H9 (cell line): Measurements from ENCODE around the gene TSFM. TPM values are rescaled to one million over a fixed set of nuclear protein-coding genes. Genes with fewer than 3 reads are reported as not detected.

Experiments
- DNase-seq: peaks from one replicate; pipeline ENCODE4 v3.0.0-alpha.2; 2017
- H2AFZ ChIP-seq: one replicate; pipeline ENCODE4 v1.6.1; 2013; ENCODE audit warnings: mild to moderate bottlenecking, low read length, control low read depth, moderate library complexity
- H2AK5ac ChIP-seq: 2 replicates; pipeline ENCODE4 v1.6.1; 2013; ENCODE audit warnings: low read length, control low read depth, mixed read lengths; ENCODE audit not compliant: insufficient read length
- H2BK120ac ChIP-seq: one replicate; pipeline ENCODE4 v1.6.1; 2013; ENCODE audit warnings: low read depth, mild to moderate bottlenecking, low read length, control low read depth, inconsistent platforms; ENCODE audit not compliant: poor library complexity, severe bottlenecking
- H2BK12ac ChIP-seq: 2 replicates; pipeline ENCODE4 v1.6.1; 2013; ENCODE audit warnings: low read length, control low read depth, mixed read lengths, low read depth; ENCODE audit not compliant: insufficient read length
- H2BK15ac ChIP-seq: 2 replicates; pipeline ENCODE4 v1.6.1; 2013; ENCODE audit warnings: low read depth, low read length, control low read depth
- H2BK20ac ChIP-seq: one replicate; pipeline ENCODE4 v1.6.1; 2013; ENCODE audit warnings: low read depth, mild to moderate bottlenecking, low read length, control low read depth, inconsistent platforms; ENCODE audit not compliant: poor library complexity, severe bottlenecking
- H2BK5ac ChIP-seq: 2 replicates; pipeline ENCODE4 v1.6.1; 2013; ENCODE audit warnings: low read length, control low read depth, mixed read lengths; ENCODE audit not compliant: insufficient read length
- H3K14ac ChIP-seq: 2 replicates; pipeline ENCODE4 v1.6.1; 2013; ENCODE audit warnings: low read length, control low read depth; ENCODE audit not compliant: insufficient read depth
- H3K18ac ChIP-seq: 2 replicates; pipeline ENCODE4 v1.6.1; 2013; ENCODE audit warnings: low read depth, mild to moderate bottlenecking, mixed read lengths, low read length, control low read depth; ENCODE audit not compliant: insufficient read length
- H3K23ac ChIP-seq: 2 replicates; pipeline ENCODE4 v1.6.1; 2013; ENCODE audit warnings: low read length, control low read depth, mixed read lengths, low read depth; ENCODE audit not compliant: insufficient read length
- H3K23me2 ChIP-seq: 2 replicates; pipeline ENCODE4 v1.6.1; 2013; ENCODE audit warnings: low read depth, mild to moderate bottlenecking, mixed read lengths, low read length, control low read depth; ENCODE audit not compliant: insufficient read length, poor library complexity, severe bottlenecking
- H3K27ac ChIP-seq: 2 replicates; pipeline ENCODE4 v1.5.1; 2013; ENCODE audit warnings: low read length, control low read depth, mixed read lengths, low read depth; ENCODE audit not compliant: insufficient read length
- H3K27me3 ChIP-seq: 2 replicates; pipeline ENCODE4 v1.6.1; 2013; ENCODE audit warnings: low read length, control low read depth, inconsistent platforms; ENCODE audit not compliant: insufficient read depth
- H3K4ac ChIP-seq: 2 replicates; pipeline ENCODE4 v1.6.1; 2013; ENCODE audit warnings: low read depth, mild to moderate bottlenecking, control low read depth, inconsistent platforms, low read length, moderate library complexity
- H3K4me1 ChIP-seq: 2 replicates; pipeline ENCODE4 v1.6.1; 2013; ENCODE audit warnings: low read length, control low read depth, inconsistent platforms; ENCODE audit not compliant: insufficient read depth
- H3K4me2 ChIP-seq: 2 replicates; pipeline ENCODE4 v1.6.1; 2013; ENCODE audit warnings: low read length, control low read depth, mixed read lengths; ENCODE audit not compliant: insufficient read length, insufficient read depth
- H3K56ac ChIP-seq: 2 replicates; pipeline ENCODE4 v1.6.1; 2013; ENCODE audit warnings: low read depth, mild to moderate bottlenecking, mixed read lengths, low read length, control low read depth; ENCODE audit not compliant: insufficient read length
- H3K79me1 ChIP-seq: 2 replicates; pipeline ENCODE4 v1.6.1; 2013; ENCODE audit warnings: low read depth, mild to moderate bottlenecking, moderate library complexity, low read length, control low read depth, inconsistent platforms; ENCODE audit not compliant: insufficient read depth, poor library complexity, severe bottlenecking
- H3K79me2 ChIP-seq: 2 replicates; pipeline ENCODE4 v1.6.1; 2013; ENCODE audit warnings: low read length, control low read depth, inconsistent platforms; ENCODE audit not compliant: insufficient read depth
- H3K9ac ChIP-seq: 2 replicates; pipeline ENCODE4 v1.6.1; 2013; ENCODE audit warnings: low read length, control low read depth, mixed read lengths; ENCODE audit not compliant: insufficient read length; ENCODE audit errors: extremely low read depth
- H3K9me3 ChIP-seq: one replicate; pipeline ENCODE4 v1.6.1; 2013; ENCODE audit warnings: low read depth, low read length, inconsistent platforms; ENCODE audit not compliant: control insufficient read depth
- H3T11ph ChIP-seq: one replicate; pipeline ENCODE4 v1.6.1; 2013; ENCODE audit warnings: mild to moderate bottlenecking, low read length, control low read depth, inconsistent platforms
- H4K20me1 ChIP-seq: one replicate; pipeline ENCODE4 v1.6.1; 2013; ENCODE audit not compliant: control insufficient read depth, insufficient read length, insufficient read depth
- H4K5ac ChIP-seq: 2 replicates; pipeline ENCODE4 v1.6.1; 2013; ENCODE audit warnings: low read depth, mild to moderate bottlenecking, mixed read lengths, low read length, control low read depth; ENCODE audit not compliant: insufficient read length
- H4K8ac ChIP-seq: replicated peaks from 2 replicates; pipeline ENCODE4 v1.6.1; 2013; ENCODE audit warnings: low read length, control low read depth, mixed read lengths, low read depth; ENCODE audit not compliant: insufficient read length
- H4K91ac ChIP-seq: 2 replicates; pipeline ENCODE4 v1.6.1; 2013; ENCODE audit warnings: low read depth, mild to moderate bottlenecking, moderate library complexity, mixed read lengths, low read length, control low read depth; ENCODE audit not compliant: insufficient read length
- H3K27ac Mint-ChIP-seq, 3 experiments: 2 replicates in 2 of 3; 3 replicates in 1 of 3; pipeline ENCODE4 v1.8.0; 2020 to 2021; ENCODE audit warnings: mixed read lengths in 3 of 3, mild to moderate bottlenecking in 1 of 3, moderate library complexity in 1 of 3
- H3K27me3 Mint-ChIP-seq: 2 replicates; pipeline ENCODE4 v1.8.0; 2021; ENCODE audit warnings: low read depth, mild to moderate bottlenecking, moderate library complexity, mixed read lengths
- H3K36me3 Mint-ChIP-seq, 3 experiments: 2 replicates in 2 of 3; 3 replicates in 1 of 3; pipeline ENCODE4 v1.8.0; 2020 to 2021; ENCODE audit warnings: low read depth in 3 of 3, mixed read lengths in 3 of 3; ENCODE audit not compliant: insufficient read depth in 1 of 3
- H3K4me1 Mint-ChIP-seq, 2 experiments: 2 replicates each; pipeline ENCODE4 v1.8.0; 2020; ENCODE audit warnings: mixed read lengths in 2 of 2
- H3K4me3 Mint-ChIP-seq, 2 experiments: 2 replicates in 1 of 2; 3 replicates in 1 of 2; pipeline ENCODE4 v1.8.0; 2020 to 2021; ENCODE audit warnings: mild to moderate bottlenecking in 2 of 2, mixed read lengths in 2 of 2, moderate library complexity in 1 of 2
- H3K9me3 Mint-ChIP-seq, 2 experiments: 2 replicates in 1 of 2; 3 replicates in 1 of 2; pipeline ENCODE4 v1.8.0; 2020; ENCODE audit warnings: mild to moderate bottlenecking in 2 of 2, mixed read lengths in 2 of 2, moderate library complexity in 1 of 2
- CTCF ChIP-seq: fragments of 200-600 bp; sonication (generic); conservative IDR thresholded peaks from 3 replicates; pipeline ENCODE4 v1.8.0; 2021; ENCODE audit warnings: antibody characterized with exemption, mild to moderate bottlenecking
- WGBS: extraction: QIAGEN DNeasy Blood & Tissue Kit; methylation state at CpG from one replicate; pipeline ENCODE4 v1.1.7; 2013; ENCODE audit warnings: missing lambda C conversion rate, low lambda C conversion rate, mixed read lengths; ENCODE audit not compliant: insufficient read length; ENCODE audit errors: extremely low coverage; 5-methylcytosine and 5-hydroxymethylcytosine counted together
- total RNA-seq: library from RNA; stranded (reverse); gene quantifications from 2 replicates; pipeline ENCODE4 v1.2.1, GENCODE V29; 2021

TSFM gene
- total RNA-seq, 1 experiment from 2014 or later = 50.2 TPM

GRCh38 chr12:57765003-57765697 is 17.4 kb upstream of the TSFM start:
- DNase-seq = peak; percentile 78
- no peaks in the 10 kb centered on the region for H4K20me1 ChIP-seq
- H3K4me1 ChIP-seq = peaks cover 3% of the 10 kb centered on the region; the same call in 1 of the 2 replicates
- no peak overlapping the region for H2AK5ac ChIP-seq
- no peak overlapping the region for H2BK120ac ChIP-seq
- Mint-ChIP-seq H3K27ac (no peak overlapping the region; a peak in 1 of 7 replicates), H3K4me1 (peaks cover 27 to 40% of the 10 kb centered on the region in 2 experiments), H3K36me3 (peaks cover 12 to 25% (median 20%) of the 10 kb centered on the region in 3 experiments; a peak in 6 of 7 replicates), H3K27me3 (peaks cover 48% of the 10 kb centered on the region), H3K4me3 (peak overlapping the region; percentile 57 to 75), H3K9me3 (no peaks in the 10 kb centered on the region)
- no peaks in the 10 kb centered on the region for H3K79me2 ChIP-seq
- H3K9ac ChIP-seq = no peak overlapping the region
- no peak overlapping the region for H2BK20ac ChIP-seq
- no peak overlapping the region for H3K56ac ChIP-seq
- no peak overlapping the region for H4K8ac ChIP-seq
- peak overlapping the region; percentile 80 for H3K4me2 ChIP-seq
- H3K14ac ChIP-seq = peak overlapping the region; percentile 39
- no peak overlapping the region for H3T11ph ChIP-seq
- no peaks in the 10 kb centered on the region for H3K79me1 ChIP-seq
- H3K9me3 ChIP-seq = no peaks in the 10 kb centered on the region
- H3K27me3 ChIP-seq = peaks cover 31% of the 10 kb centered on the region; the same call in 1 of the 2 replicates
- H2BK15ac ChIP-seq = no peak overlapping the region
- no peak overlapping the region for H4K5ac ChIP-seq
- H2BK12ac ChIP-seq = no peak overlapping the region
- WGBS = no CpG with 5 or more reads among the region's 60 CpGs
- no peak overlapping the region for H3K4ac ChIP-seq
- no peak overlapping the region for H4K91ac ChIP-seq
- H3K23ac ChIP-seq = no peak overlapping the region
- H3K23me2 ChIP-seq = peaks cover 25% of the 10 kb centered on the region
- H3K27ac ChIP-seq = no peak overlapping the region
- peak; percentile 64 for TF ChIP-seq CTCF
- H3K18ac ChIP-seq = no peak overlapping the region
- H2AFZ ChIP-seq = no peak overlapping the region
- H2BK5ac ChIP-seq = no peak overlapping the region
